ENCODE measurements around the gene CELF1. TPM values are rescaled to one million over a fixed set of nuclear protein-coding genes. Genes with fewer than 3 reads are reported as not detected.
A peak's percentile ranks its signal among the peaks of the same experiment; 100 is the strongest.

CELF1 gene
- total RNA-seq, 1 donor from 2014 or later, result 136 TPM

DNA sequence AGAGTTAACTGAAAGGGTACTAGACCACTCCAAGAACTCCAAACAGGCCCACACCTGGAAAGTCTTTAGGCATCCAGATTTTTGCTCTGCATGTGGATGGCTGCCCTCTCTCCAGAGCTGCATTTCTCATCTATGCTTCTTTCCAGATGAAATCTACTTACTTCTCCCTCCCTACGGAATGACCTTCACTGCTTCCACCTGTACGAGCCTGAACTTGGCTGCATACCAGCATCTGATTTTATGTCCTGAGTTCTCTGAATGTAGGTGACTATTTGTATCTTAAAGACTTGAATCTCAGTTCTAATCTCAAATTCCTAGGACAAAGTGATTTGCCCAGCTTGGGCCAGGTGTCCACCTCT is 13.3 kb downstream of the CELF1 start:
- Mint-ChIP-seq H3K27ac (no peak overlapping the region), H3K9me3 (no peaks in the 10 kb centered on the region), H3K36me3 (ENCODE audit: low read depth) (peaks cover 39% of the 10 kb centered on the region), H3K27me3 (no peaks in the 10 kb centered on the region), H3K4me3 (peak overlapping the region; percentile 15), H3K4me1 (peaks cover 75% of the 10 kb centered on the region)
- TF ChIP-seq, protein P1, sequence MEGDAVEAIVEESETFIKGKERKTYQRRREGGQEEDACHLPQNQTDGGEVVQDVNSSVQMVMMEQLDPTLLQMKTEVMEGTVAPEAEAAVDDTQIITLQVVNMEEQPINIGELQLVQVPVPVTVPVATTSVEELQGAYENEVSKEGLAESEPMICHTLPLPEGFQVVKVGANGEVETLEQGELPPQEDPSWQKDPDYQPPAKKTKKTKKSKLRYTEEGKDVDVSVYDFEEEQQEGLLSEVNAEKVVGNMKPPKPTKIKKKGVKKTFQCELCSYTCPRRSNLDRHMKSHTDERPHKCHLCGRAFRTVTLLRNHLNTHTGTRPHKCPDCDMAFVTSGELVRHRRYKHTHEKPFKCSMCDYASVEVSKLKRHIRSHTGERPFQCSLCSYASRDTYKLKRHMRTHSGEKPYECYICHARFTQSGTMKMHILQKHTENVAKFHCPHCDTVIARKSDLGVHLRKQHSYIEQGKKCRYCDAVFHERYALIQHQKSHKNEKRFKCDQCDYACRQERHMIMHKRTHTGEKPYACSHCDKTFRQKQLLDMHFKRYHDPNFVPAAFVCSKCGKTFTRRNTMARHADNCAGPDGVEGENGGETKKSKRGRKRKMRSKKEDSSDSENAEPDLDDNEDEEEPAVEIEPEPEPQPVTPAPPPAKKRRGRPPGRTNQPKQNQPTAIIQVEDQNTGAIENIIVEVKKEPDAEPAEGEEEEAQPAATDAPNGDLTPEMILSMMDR (IDR thresholded peaks at IDR 0.05), result no peak
- CTCF ChIA-PET, result interaction anchor here (1.5 kb wide), 1 partner anchor 12 kb away, joined by 4 read pairs; no protein-coding TSS in a partner anchor
- ATAC-seq (ENCODE audit: low read depth) (no peak), DNase-seq (no peak)
- intact Hi-C loops (cut with micrococcal nuclease), result no loop called here
- POLR2A ChIA-PET, result interaction anchor here (2.7 kb wide), 1 partner anchor 12 kb away, joined by 12 read pairs; no protein-coding TSS in a partner anchor

DNA sequence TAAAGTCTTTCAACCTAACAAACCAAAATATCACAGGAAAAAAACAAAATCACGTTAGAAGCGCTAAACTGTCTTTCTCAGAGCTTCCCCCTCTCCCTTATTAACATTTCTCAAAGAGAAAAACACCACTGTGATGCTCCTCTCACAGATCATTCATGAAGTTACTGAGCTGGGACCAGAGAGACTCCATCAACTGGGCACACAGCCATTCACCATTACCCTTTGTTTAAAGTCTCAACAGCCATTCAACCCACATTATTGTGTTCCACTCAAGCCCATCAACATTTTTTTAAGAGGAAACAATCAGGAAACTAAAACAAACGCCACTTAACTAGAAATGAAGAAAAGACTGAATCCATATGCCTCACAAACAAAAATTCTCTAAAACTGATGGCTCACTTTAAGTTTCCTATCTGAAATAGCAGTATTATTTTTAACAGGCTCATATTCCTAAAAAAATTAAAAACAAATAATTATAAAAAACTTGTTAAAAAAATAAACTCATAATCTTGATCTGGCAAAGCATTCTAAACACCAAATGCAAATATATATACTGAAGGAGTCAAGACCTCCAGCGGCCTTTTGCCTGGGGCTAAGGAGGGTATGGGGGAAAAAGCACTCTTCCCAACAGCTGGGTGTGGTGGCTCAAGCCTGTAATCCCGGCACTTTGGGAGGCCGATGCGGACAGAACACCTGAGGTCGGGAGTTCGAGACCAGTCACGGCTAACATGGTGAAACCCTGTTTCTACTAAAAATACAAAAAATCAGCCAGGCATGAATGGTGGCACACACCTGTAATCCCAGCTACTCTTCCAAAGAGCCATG is 14.0 kb downstream of the CELF1 start:
- POLR2A ChIA-PET, result no interaction called here
- H3K36me3 Mint-ChIP-seq (ENCODE audit: low read depth), result peaks cover 35% of the 10 kb centered on the region
- CTCF ChIA-PET, result no interaction called here
- H3K4me3 Mint-ChIP-seq, result no peak overlapping the region
- intact Hi-C loops (cut with micrococcal nuclease), result no loop called here
- TF ChIP-seq, protein P1 (IDR thresholded peaks at IDR 0.05), result no peak
- DNase-seq (no peak), ATAC-seq (ENCODE audit: low read depth) (no peak)
- peaks cover 72% of the 10 kb centered on the region for H3K4me1 Mint-ChIP-seq
- H3K27ac Mint-ChIP-seq, result peak overlapping the region; percentile 53
- H3K27me3 Mint-ChIP-seq, result no peaks in the 10 kb centered on the region
- no peaks in the 10 kb centered on the region for H3K9me3 Mint-ChIP-seq

DNA sequence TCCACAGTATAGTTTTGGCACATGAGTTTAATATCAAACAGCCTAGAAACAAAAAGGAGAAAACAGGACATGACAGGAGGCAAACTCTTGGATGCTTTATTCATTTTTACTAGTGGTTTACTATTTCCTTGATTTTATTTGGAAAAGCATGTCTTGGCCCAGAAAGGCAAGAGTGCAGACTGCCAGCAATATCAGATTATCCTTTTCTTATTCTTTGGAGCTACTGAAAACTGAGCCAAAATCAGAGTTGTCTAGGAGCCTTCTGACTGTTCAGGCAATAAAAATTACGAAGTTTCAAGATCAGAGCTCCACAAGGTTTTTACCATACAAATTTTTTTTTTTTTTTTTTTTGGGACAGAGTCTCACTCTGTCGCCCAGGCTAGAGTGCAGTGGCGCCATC is 16.0 kb downstream of the CELF1 start:
- H3K4me1 Mint-ChIP-seq, result peaks cover 71% of the 10 kb centered on the region

DNA sequence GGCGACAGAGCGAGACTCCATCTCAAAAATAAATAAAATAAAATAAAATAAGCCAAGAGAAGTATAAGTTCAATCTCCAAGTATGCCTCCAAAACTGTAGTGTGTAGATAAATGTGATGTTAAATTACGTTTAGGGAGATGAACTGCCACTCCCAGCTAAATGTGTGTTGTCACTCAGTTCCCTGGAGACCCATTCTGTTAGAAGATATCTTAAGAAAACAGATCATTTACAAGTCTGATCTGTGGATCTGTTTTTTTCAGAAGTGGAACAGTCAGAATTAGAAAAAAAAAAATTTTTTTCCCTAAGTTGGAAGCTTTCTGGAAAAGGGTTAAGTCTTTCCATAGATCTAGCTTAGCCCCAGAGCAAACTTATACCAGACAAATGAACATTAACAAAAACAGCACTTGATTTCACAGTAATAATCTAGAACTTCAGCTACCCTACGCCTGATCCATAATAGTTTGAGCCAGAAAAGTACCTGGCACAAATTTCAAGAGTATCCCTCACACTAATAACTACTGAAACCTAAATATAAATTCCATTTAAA is 18.2 kb downstream of the CELF1 start:
- Mint-ChIP-seq H3K27me3 (no peaks in the 10 kb centered on the region), H3K4me1 (peaks cover 59% of the 10 kb centered on the region), H3K27ac (no peak overlapping the region)

More for the DNA sequence above, 16.0 kb downstream of the CELF1 start:
- Mint-ChIP-seq H3K27ac (no peak overlapping the region), H3K9me3 (no peaks in the 10 kb centered on the region), H3K27me3 (no peaks in the 10 kb centered on the region), H3K36me3 (ENCODE audit: low read depth) (peaks cover 33% of the 10 kb centered on the region), H3K4me3 (no peak overlapping the region)
- DNase-seq (no peak), ATAC-seq (ENCODE audit: low read depth) (no peak)
- POLR2A ChIA-PET, result interaction anchor here (0.7 to 0.9 kb wide), 2 partner anchors 19 to 344 kb away, joined by 3 to 5 read pairs; no protein-coding TSS in a partner anchor
- intact Hi-C loops (cut with micrococcal nuclease), result no loop called here
- TF ChIP-seq, protein P1 (IDR thresholded peaks at IDR 0.05), result no peak
- CTCF ChIA-PET, result no interaction called here

More for the DNA sequence above, 18.2 kb downstream of the CELF1 start:
- H3K9me3 Mint-ChIP-seq, result no peaks in the 10 kb centered on the region
- DNase-seq (no peak), ATAC-seq (ENCODE audit: low read depth) (no peak)
- intact Hi-C loops (cut with micrococcal nuclease), result no loop called here
- no peak overlapping the region for H3K4me3 Mint-ChIP-seq
- TF ChIP-seq, protein P1 (IDR thresholded peaks at IDR 0.05), result no peak
- CTCF ChIA-PET, result no interaction called here
- POLR2A ChIA-PET, result interaction anchor here (0.7 kb wide), 1 partner anchor 9 kb away, joined by 3 read pairs; no protein-coding TSS in a partner anchor
- H3K36me3 Mint-ChIP-seq (ENCODE audit: low read depth), result peaks cover 31% of the 10 kb centered on the region
